H9 (cell line): Measurements from ENCODE around the gene MYO15A. TPM values are rescaled to one million over a fixed set of nuclear protein-coding genes. Genes with fewer than 3 reads are reported as not detected.

Source experiments
- DNase-seq: peaks from one replicate; pipeline ENCODE4 v3.0.0-alpha.2; 2017
- H2AFZ ChIP-seq: one replicate; pipeline ENCODE4 v1.6.1; 2013; ENCODE audit warnings: mild to moderate bottlenecking, low read length, control low read depth, moderate library complexity
- H2AK5ac ChIP-seq: 2 replicates; pipeline ENCODE4 v1.6.1; 2013; ENCODE audit warnings: low read length, control low read depth, mixed read lengths; ENCODE audit not compliant: insufficient read length
- H2BK120ac ChIP-seq: one replicate; pipeline ENCODE4 v1.6.1; 2013; ENCODE audit warnings: low read depth, mild to moderate bottlenecking, low read length, control low read depth, inconsistent platforms; ENCODE audit not compliant: poor library complexity, severe bottlenecking
- H2BK12ac ChIP-seq: 2 replicates; pipeline ENCODE4 v1.6.1; 2013; ENCODE audit warnings: low read length, control low read depth, mixed read lengths, low read depth; ENCODE audit not compliant: insufficient read length
- H2BK15ac ChIP-seq: 2 replicates; pipeline ENCODE4 v1.6.1; 2013; ENCODE audit warnings: low read depth, low read length, control low read depth
- H2BK20ac ChIP-seq: one replicate; pipeline ENCODE4 v1.6.1; 2013; ENCODE audit warnings: low read depth, mild to moderate bottlenecking, low read length, control low read depth, inconsistent platforms; ENCODE audit not compliant: poor library complexity, severe bottlenecking
- H2BK5ac ChIP-seq: 2 replicates; pipeline ENCODE4 v1.6.1; 2013; ENCODE audit warnings: low read length, control low read depth, mixed read lengths; ENCODE audit not compliant: insufficient read length
- H3K14ac ChIP-seq: 2 replicates; pipeline ENCODE4 v1.6.1; 2013; ENCODE audit warnings: low read length, control low read depth; ENCODE audit not compliant: insufficient read depth
- H3K18ac ChIP-seq: 2 replicates; pipeline ENCODE4 v1.6.1; 2013; ENCODE audit warnings: low read depth, mild to moderate bottlenecking, mixed read lengths, low read length, control low read depth; ENCODE audit not compliant: insufficient read length
- H3K23ac ChIP-seq: 2 replicates; pipeline ENCODE4 v1.6.1; 2013; ENCODE audit warnings: low read length, control low read depth, mixed read lengths, low read depth; ENCODE audit not compliant: insufficient read length
- H3K23me2 ChIP-seq: 2 replicates; pipeline ENCODE4 v1.6.1; 2013; ENCODE audit warnings: low read depth, mild to moderate bottlenecking, mixed read lengths, low read length, control low read depth; ENCODE audit not compliant: insufficient read length, poor library complexity, severe bottlenecking
- H3K27ac ChIP-seq: 2 replicates; pipeline ENCODE4 v1.5.1; 2013; ENCODE audit warnings: low read length, control low read depth, mixed read lengths, low read depth; ENCODE audit not compliant: insufficient read length
- H3K27me3 ChIP-seq: 2 replicates; pipeline ENCODE4 v1.6.1; 2013; ENCODE audit warnings: low read length, control low read depth, inconsistent platforms; ENCODE audit not compliant: insufficient read depth
- H3K4ac ChIP-seq: 2 replicates; pipeline ENCODE4 v1.6.1; 2013; ENCODE audit warnings: low read depth, mild to moderate bottlenecking, control low read depth, inconsistent platforms, low read length, moderate library complexity
- H3K4me1 ChIP-seq: 2 replicates; pipeline ENCODE4 v1.6.1; 2013; ENCODE audit warnings: low read length, control low read depth, inconsistent platforms; ENCODE audit not compliant: insufficient read depth
- H3K4me2 ChIP-seq: 2 replicates; pipeline ENCODE4 v1.6.1; 2013; ENCODE audit warnings: low read length, control low read depth, mixed read lengths; ENCODE audit not compliant: insufficient read length, insufficient read depth
- H3K56ac ChIP-seq: 2 replicates; pipeline ENCODE4 v1.6.1; 2013; ENCODE audit warnings: low read depth, mild to moderate bottlenecking, mixed read lengths, low read length, control low read depth; ENCODE audit not compliant: insufficient read length
- H3K79me1 ChIP-seq: 2 replicates; pipeline ENCODE4 v1.6.1; 2013; ENCODE audit warnings: low read depth, mild to moderate bottlenecking, moderate library complexity, low read length, control low read depth, inconsistent platforms; ENCODE audit not compliant: insufficient read depth, poor library complexity, severe bottlenecking
- H3K79me2 ChIP-seq: 2 replicates; pipeline ENCODE4 v1.6.1; 2013; ENCODE audit warnings: low read length, control low read depth, inconsistent platforms; ENCODE audit not compliant: insufficient read depth
- H3K9ac ChIP-seq: 2 replicates; pipeline ENCODE4 v1.6.1; 2013; ENCODE audit warnings: low read length, control low read depth, mixed read lengths; ENCODE audit not compliant: insufficient read length; ENCODE audit errors: extremely low read depth
- H3K9me3 ChIP-seq: one replicate; pipeline ENCODE4 v1.6.1; 2013; ENCODE audit warnings: low read depth, low read length, inconsistent platforms; ENCODE audit not compliant: control insufficient read depth
- H3T11ph ChIP-seq: one replicate; pipeline ENCODE4 v1.6.1; 2013; ENCODE audit warnings: mild to moderate bottlenecking, low read length, control low read depth, inconsistent platforms
- H4K20me1 ChIP-seq: one replicate; pipeline ENCODE4 v1.6.1; 2013; ENCODE audit not compliant: control insufficient read depth, insufficient read length, insufficient read depth
- H4K5ac ChIP-seq: 2 replicates; pipeline ENCODE4 v1.6.1; 2013; ENCODE audit warnings: low read depth, mild to moderate bottlenecking, mixed read lengths, low read length, control low read depth; ENCODE audit not compliant: insufficient read length
- H4K8ac ChIP-seq: replicated peaks from 2 replicates; pipeline ENCODE4 v1.6.1; 2013; ENCODE audit warnings: low read length, control low read depth, mixed read lengths, low read depth; ENCODE audit not compliant: insufficient read length
- H4K91ac ChIP-seq: 2 replicates; pipeline ENCODE4 v1.6.1; 2013; ENCODE audit warnings: low read depth, mild to moderate bottlenecking, moderate library complexity, mixed read lengths, low read length, control low read depth; ENCODE audit not compliant: insufficient read length
- H3K27ac Mint-ChIP-seq, 3 experiments: 2 replicates in 2 of 3; 3 replicates in 1 of 3; pipeline ENCODE4 v1.8.0; 2020 to 2021; ENCODE audit warnings: mixed read lengths in 3 of 3, mild to moderate bottlenecking in 1 of 3, moderate library complexity in 1 of 3
- H3K27me3 Mint-ChIP-seq: 2 replicates; pipeline ENCODE4 v1.8.0; 2021; ENCODE audit warnings: low read depth, mild to moderate bottlenecking, moderate library complexity, mixed read lengths
- H3K36me3 Mint-ChIP-seq, 3 experiments: 2 replicates in 2 of 3; 3 replicates in 1 of 3; pipeline ENCODE4 v1.8.0; 2020 to 2021; ENCODE audit warnings: low read depth in 3 of 3, mixed read lengths in 3 of 3; ENCODE audit not compliant: insufficient read depth in 1 of 3
- H3K4me1 Mint-ChIP-seq, 2 experiments: 2 replicates each; pipeline ENCODE4 v1.8.0; 2020; ENCODE audit warnings: mixed read lengths in 2 of 2
- H3K4me3 Mint-ChIP-seq, 2 experiments: 2 replicates in 1 of 2; 3 replicates in 1 of 2; pipeline ENCODE4 v1.8.0; 2020 to 2021; ENCODE audit warnings: mild to moderate bottlenecking in 2 of 2, mixed read lengths in 2 of 2, moderate library complexity in 1 of 2
- H3K9me3 Mint-ChIP-seq, 2 experiments: 2 replicates in 1 of 2; 3 replicates in 1 of 2; pipeline ENCODE4 v1.8.0; 2020; ENCODE audit warnings: mild to moderate bottlenecking in 2 of 2, mixed read lengths in 2 of 2, moderate library complexity in 1 of 2
- WGBS: extraction: QIAGEN DNeasy Blood & Tissue Kit; methylation state at CpG from one replicate; pipeline ENCODE4 v1.1.7; 2013; ENCODE audit warnings: missing lambda C conversion rate, low lambda C conversion rate, mixed read lengths; ENCODE audit not compliant: insufficient read length; ENCODE audit errors: extremely low coverage; 5-methylcytosine and 5-hydroxymethylcytosine counted together
- total RNA-seq: library from RNA; stranded (reverse); gene quantifications from 2 replicates; pipeline ENCODE4 v1.2.1, GENCODE V29; 2021
- TF ChIP-seq, protein P1 (sequence below): fragments of 200-600 bp; sonication (generic); conservative IDR thresholded peaks from 3 replicates; pipeline ENCODE4 v1.8.0; 2021; ENCODE audit warnings: antibody characterized with exemption, mild to moderate bottlenecking

Gene MYO15A
- total RNA-seq, 1 experiment from 2014 or later: 2.5 TPM

DNA sequence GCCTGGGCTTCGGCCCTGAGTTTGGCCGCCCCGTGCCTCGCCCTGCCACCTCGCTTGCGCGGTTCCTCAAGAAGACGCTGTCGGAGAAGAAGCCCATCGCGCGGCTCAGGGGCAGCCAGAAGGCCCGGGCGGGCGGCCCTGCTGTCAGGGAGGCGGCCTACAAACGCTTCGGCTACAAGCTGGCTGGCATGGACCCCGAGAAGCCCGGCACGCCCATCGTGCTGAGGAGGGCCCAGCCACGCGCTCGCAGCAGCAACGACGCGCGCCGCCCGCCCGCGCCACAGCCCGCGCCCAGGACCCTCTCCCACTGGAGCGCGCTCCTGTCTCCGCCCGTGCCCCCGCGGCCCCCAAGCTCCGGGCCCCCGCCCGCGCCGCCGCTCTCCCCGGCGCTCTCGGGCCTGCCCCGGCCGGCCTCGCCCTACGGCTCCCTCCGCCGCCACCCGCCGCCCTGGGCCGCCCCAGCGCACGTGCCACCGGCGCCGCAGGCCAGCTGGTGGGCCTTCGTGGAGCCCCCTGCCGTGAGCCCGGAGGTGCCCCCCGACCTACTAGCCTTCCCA, 12.0 kb downstream of the MYO15A start:
- H3K27ac ChIP-seq: no peak overlapping the region
- H3K4me1 ChIP-seq: no peaks in the 10 kb centered on the region
- H4K20me1 ChIP-seq: no peaks in the 10 kb centered on the region
- Mint-ChIP-seq H3K36me3 (peaks cover 2 to 10% (median 3%) of the 10 kb centered on the region in 3 experiments; a peak in 5 of 7 replicates), H3K27ac (no peak overlapping the region), H3K4me1 (0 out of 4 replicates have a peak, but pooled peaks cover 0 to 3% of the 10 kb centered on the region in 2 experiments), H3K27me3 (peaks cover 5% of the 10 kb centered on the region), H3K9me3 (peaks cover 8 to 14% of the 10 kb centered on the region in 2 experiments), H3K4me3 (no peak overlapping the region)
- H2BK5ac ChIP-seq: no peak overlapping the region
- no peak overlapping the region for H3K23ac ChIP-seq
- H4K5ac ChIP-seq: no peak overlapping the region
- H3K18ac ChIP-seq: no peak overlapping the region
- no peak overlapping the region for H3K56ac ChIP-seq
- no peak overlapping the region for H4K8ac ChIP-seq
- H2BK120ac ChIP-seq: no peak overlapping the region
- no peak overlapping the region for H3K14ac ChIP-seq
- H3K79me2 ChIP-seq: no peaks in the 10 kb centered on the region
- no peak overlapping the region for H2AFZ ChIP-seq
- H3K27me3 ChIP-seq: no peaks in the 10 kb centered on the region
- TF ChIP-seq, protein P1, sequence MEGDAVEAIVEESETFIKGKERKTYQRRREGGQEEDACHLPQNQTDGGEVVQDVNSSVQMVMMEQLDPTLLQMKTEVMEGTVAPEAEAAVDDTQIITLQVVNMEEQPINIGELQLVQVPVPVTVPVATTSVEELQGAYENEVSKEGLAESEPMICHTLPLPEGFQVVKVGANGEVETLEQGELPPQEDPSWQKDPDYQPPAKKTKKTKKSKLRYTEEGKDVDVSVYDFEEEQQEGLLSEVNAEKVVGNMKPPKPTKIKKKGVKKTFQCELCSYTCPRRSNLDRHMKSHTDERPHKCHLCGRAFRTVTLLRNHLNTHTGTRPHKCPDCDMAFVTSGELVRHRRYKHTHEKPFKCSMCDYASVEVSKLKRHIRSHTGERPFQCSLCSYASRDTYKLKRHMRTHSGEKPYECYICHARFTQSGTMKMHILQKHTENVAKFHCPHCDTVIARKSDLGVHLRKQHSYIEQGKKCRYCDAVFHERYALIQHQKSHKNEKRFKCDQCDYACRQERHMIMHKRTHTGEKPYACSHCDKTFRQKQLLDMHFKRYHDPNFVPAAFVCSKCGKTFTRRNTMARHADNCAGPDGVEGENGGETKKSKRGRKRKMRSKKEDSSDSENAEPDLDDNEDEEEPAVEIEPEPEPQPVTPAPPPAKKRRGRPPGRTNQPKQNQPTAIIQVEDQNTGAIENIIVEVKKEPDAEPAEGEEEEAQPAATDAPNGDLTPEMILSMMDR: no peak
- no peaks in the 10 kb centered on the region for H3K23me2 ChIP-seq
- no peak overlapping the region for H4K91ac ChIP-seq
- no peak overlapping the region for H2BK15ac ChIP-seq
- H3K9me3 ChIP-seq: no peaks in the 10 kb centered on the region
- H3K4me2 ChIP-seq: no peak overlapping the region
- no peaks in the 10 kb centered on the region for H3K79me1 ChIP-seq
- WGBS: no CpG with 5 or more reads among the region's 68 CpGs
- no peak for DNase-seq
- no peak overlapping the region for H3K4ac ChIP-seq
- no peak overlapping the region for H3K9ac ChIP-seq
- H2BK20ac ChIP-seq: no peak overlapping the region
- H2AK5ac ChIP-seq: no peak overlapping the region
- H3T11ph ChIP-seq: no peak overlapping the region
- no peak overlapping the region for H2BK12ac ChIP-seq
